Transverse colon (tissue), 4 donors: Measurements from ENCODE around the gene PITPNC1.

Experiments
- POLR2A ChIP-seq: fragments of 450-650 bp; IDR thresholded peaks from one replicate; pipeline ENCODE4 v1.6.1; 2016; ENCODE audit warnings: antibody characterized with exemption, mild to moderate bottlenecking, moderate library complexity
- POLR2AphosphoS5 ChIP-seq, 3 donors: sonication (generic); formaldehyde crosslinking; IDR thresholded peaks; one replicate each; pipeline ENCODE4 v1.6.1; 2016; ENCODE audit warnings: antibody characterized with exemption in 3 of 3
- TF ChIP-seq, protein P1 (sequence below), 5 experiments: fragments of 200-600 bp in 3 of 5; fragments of 450-650 bp in 2 of 5; sonication (generic) in 3 of 5; IDR thresholded peaks; 1 replicate in 2 of 5; 2 replicates in 3 of 5; pipeline ENCODE4 v1.5.1; 2016 to 2017; ENCODE audit warnings: antibody characterized with exemption in 5 of 5, inconsistent platforms in 3 of 5, mild to moderate bottlenecking in 2 of 5, moderate library complexity in 1 of 5

DNA sequence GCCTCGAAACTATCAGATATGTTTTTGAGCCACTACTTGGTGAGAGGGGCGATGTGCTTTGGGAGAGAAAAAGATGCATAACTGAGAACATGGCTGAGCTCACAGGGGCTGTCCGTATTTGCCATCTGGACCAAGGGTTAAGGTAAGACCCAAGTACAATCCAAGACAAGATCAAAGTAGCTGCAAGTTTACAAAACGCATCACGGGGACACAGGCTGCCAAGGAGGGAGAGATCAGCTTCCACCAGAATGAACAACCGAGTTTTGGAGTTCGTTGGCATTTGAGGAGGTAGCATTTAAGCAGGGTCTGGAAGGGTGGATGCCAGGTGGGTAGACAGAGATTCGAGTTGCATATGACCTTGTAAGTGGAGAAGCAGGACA, 2.2 kb downstream of the PITPNC1 start:
- no peak for TF ChIP-seq POLR2AphosphoS5 (IDR thresholded peaks at IDR 0.05)
- TF ChIP-seq, protein P1, sequence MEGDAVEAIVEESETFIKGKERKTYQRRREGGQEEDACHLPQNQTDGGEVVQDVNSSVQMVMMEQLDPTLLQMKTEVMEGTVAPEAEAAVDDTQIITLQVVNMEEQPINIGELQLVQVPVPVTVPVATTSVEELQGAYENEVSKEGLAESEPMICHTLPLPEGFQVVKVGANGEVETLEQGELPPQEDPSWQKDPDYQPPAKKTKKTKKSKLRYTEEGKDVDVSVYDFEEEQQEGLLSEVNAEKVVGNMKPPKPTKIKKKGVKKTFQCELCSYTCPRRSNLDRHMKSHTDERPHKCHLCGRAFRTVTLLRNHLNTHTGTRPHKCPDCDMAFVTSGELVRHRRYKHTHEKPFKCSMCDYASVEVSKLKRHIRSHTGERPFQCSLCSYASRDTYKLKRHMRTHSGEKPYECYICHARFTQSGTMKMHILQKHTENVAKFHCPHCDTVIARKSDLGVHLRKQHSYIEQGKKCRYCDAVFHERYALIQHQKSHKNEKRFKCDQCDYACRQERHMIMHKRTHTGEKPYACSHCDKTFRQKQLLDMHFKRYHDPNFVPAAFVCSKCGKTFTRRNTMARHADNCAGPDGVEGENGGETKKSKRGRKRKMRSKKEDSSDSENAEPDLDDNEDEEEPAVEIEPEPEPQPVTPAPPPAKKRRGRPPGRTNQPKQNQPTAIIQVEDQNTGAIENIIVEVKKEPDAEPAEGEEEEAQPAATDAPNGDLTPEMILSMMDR (IDR thresholded peaks at IDR 0.05): no peak
- no peak for TF ChIP-seq POLR2A
